ENCODE data around the gene WASF3.
A peak's percentile ranks its signal among the peaks of the same experiment; 100 is the strongest.

The WASF3 gene

DNA sequence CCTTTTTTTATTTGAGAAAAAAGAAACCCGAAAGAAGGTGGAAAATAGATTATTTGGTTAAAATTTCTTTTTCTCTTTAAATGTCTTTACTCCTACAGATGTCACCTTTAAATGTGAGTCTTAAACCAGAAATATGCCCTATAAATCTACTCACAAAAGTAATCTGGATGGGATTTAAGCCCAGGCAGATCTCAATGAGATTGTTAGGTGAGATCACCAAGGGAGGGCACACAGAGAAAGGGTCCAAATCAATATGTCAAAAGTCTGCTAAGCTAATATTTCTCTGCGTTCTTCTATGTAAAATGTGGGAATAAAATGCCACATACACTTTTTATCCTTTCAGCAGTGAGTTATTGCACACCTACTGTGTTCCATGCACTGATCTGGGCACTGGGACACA, 32.9 kb downstream of the WASF3 start:
- DNase-seq (ENCODE audit: low read depth): no peak

DNA sequence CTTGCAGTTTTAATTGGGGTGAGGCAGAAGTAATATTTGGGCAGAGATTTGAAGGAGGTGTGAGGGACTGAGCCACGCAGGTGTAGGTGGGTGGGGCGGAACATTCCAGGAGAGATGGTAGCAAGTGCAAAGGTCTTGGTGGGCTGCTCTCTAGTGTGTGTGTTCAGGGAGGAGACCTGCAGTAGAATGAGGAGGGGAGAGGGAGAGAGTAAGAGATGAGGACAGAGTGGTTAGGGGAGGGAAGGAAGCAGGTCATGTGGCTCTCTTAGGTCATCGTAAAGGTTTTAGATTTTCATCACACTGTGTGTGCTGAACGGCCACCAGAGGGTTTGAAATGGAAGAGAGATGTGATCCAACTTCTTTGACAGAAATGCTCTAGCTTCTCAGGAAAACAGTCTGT, 33.5 kb downstream of the WASF3 start:
- no peak for DNase-seq (ENCODE audit: low read depth)

DNA sequence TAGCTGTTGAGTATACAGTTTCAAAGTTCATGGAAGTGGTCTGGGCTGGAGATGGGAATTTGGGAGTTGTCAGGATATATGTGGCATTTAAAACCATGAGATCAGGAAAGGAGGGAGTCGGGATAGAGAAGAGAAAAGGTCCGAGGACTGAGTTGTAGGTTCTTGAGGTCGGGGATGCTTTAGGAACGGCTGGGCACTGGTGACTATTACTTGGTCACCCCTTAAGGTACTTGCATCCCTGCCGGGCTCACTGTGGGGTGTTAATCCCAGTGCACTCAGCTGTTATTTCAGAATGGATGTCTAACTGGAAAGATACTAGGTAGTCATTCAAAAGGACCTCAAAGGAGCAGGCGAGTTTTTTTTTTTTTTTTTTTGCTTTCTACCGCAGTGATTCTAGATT, 34.2 kb downstream of the WASF3 start:
- no peak for DNase-seq (ENCODE audit: low read depth)

DNA sequence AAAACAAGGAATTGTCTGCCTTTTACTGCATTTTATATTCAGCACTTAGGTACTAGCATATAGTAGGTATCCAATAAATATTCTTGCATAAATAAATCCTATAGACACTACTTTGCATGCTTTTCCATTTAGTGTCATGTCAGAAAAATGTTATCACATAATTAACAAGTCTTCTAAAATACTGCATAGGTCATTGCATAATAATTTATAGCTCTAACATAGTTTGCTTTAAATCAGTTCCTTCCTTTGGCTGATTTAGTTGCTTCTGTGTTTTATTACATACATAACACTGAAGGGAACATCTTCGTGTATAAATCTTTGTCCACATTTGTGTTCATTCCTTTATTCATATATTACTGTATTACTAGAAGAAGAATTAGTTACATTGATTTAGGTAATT, 36.2 kb downstream of the WASF3 start:
- no peak for DNase-seq (ENCODE audit: low read depth)

DNA sequence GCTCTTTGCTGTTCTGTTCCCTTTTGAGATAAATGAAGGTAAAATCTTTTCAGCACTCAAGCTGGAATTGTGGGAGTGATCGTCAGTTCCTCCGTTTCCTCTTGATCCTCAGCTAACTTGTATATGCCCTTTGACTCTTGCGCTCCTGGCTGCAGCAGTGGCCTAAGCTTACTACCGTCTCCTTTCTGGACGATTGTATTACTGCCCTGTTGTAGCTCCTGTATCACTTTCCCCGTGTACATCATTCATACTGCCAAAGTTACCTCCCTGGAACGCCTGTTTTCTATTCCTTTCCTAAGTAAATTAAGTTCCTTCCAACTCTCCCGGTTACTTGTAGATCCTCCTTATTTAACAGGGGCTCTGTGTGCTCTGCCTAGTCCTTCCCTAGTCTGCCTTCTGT, 36.9 kb downstream of the WASF3 start:
- no peak for DNase-seq (ENCODE audit: low read depth)

DNA sequence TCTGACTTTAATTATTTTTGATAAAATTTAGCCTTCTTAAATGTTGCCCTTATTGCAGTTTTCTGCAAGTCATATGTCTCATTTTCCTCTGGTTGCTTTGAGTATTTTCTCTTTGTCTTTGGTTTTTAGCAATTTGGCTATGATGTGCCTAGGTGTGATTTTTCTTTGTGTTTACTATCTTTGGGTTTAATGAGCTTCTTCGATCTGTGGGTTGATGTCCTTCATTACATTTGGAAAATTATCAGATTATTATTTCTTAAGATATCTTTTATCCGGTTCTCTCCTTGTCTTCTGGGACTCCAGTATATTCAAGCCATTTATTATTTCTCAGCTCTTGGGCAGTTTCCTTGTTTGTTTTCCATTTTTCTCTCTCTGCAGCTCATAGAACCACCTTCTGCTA, 39.0 kb downstream of the WASF3 start:
- DNase-seq (ENCODE audit: low read depth): no peak

DNA sequence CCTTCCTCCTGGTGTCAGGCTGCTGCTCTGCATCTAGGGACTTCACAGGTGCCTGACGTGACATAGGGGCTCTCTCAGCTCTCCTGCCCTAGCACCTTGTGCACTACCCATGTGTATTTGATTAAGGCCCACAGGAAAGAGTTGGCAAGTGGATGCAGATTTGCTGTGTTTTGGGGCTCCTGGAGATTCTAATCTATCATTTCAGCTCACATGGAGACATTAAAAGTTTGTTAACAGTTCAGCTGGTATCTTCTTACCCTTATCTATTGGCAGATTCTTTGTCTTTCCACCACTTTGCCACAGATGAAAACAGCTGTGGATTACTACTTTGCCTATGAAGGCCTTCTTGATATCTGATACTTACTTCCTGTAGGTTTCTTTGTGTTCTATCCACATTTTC, 41.9 kb downstream of the WASF3 start:
- no peak for DNase-seq (ENCODE audit: low read depth)

GRCh38 chr13:26599860-26600259, 42.4 kb downstream of the WASF3 start:
- DNase-seq (ENCODE audit: low read depth): no peak

DNA sequence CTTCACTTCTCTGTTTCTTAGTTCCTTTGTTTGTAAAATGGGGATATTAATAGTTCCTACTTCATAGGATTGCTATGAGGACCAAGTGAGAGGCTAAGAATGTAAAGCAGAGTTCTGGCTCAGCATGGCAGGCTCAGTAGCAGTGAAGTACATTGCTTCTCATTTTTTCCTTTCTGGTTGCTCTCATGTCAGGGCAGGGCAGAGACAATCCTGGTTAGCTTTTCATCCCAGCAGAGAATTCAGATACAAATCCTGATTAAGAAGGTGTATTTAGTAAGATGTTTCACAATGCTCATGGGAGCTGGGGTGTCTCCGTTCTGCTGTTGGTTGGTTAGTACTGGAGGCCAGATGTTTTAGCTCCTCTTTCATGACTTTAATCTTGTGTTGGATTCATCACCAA, 42.9 kb downstream of the WASF3 start:
- DNase-seq (ENCODE audit: low read depth): no peak

DNA sequence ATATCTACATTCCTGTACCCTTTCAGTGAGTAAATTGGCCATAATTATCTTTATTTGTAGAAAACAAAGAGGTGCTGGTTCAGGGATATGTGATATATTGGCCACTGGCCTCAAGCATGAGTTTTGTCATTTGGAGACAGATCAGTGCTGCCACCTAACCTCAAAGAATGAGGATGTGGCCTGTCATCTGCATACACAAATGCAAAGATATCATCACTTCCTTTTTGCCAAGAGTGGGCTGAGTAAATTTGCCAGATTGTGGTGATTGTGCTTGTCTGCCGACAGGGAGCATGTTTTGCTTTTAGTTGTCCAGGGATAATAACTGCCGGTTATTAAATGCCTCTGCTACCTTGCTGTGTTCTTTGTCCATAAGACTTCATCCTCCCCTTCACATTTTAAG, 44.2 kb downstream of the WASF3 start:
- no peak for DNase-seq (ENCODE audit: low read depth)

GRCh38 chr13:26602783-26603182, 45.3 kb downstream of the WASF3 start:
- no peak for DNase-seq (ENCODE audit: low read depth)

- DNase-seq (ENCODE audit: low read depth): no peak
Observed at GRCh38 chr13:26604784-26605545, 47.5 kb downstream of the WASF3 start.

GRCh38 chr13:26605845-26606244, 48.4 kb downstream of the WASF3 start:
- DNase-seq (ENCODE audit: low read depth): no peak

- no peak for DNase-seq (ENCODE audit: low read depth)
Observed at GRCh38 chr13:26606631-26607030, 49.1 kb downstream of the WASF3 start.

DNA sequence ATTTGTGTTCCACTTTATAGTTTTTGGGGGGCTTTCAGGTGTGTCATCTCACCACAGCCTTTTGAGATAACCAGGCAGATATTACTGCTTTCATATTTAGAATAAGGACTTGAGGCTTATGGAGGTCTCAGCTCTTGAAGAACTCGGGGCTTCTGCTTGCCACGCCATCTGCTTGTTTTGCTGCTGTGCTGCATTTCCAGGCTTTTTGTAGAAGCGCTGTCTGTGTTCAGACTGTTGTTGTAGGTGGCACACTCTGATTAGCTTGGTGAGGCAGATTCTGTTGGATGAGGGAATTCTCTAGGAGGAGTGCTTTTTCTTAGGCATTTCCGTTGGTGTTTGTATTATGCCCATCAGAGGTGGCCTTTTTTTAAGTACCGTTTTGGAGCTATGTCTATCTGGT, 57.2 kb downstream of the WASF3 start:
- DNase-seq (ENCODE audit: low read depth): no peak

DNA sequence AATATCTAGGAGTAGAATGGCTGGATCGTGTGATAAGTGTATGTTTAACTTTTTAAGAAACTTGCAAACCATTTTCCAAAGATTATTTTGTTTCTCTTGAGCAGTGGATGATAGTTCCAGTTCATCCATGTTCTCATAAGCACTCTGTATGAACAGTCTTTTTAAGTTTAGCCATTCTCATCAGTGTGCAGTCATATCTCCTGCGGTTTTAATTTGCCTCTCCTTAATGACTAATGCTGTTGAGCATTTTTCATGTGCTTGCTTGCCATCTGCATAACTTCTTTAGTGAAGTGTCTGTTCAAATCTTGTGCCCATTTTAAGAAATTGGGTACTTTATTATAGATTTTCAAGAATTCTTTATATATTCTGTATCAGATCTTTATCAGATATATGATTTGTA, 58.6 kb downstream of the WASF3 start:
- DNase-seq (ENCODE audit: low read depth): peak; percentile 42

- DNase-seq (ENCODE audit: low read depth): no peak
Observed at GRCh38 chr13:26618726-26619125, 61.2 kb downstream of the WASF3 start.

GRCh38 chr13:26619358-26619757, 61.9 kb downstream of the WASF3 start:
- DNase-seq (ENCODE audit: low read depth): peak; percentile 52

DNA sequence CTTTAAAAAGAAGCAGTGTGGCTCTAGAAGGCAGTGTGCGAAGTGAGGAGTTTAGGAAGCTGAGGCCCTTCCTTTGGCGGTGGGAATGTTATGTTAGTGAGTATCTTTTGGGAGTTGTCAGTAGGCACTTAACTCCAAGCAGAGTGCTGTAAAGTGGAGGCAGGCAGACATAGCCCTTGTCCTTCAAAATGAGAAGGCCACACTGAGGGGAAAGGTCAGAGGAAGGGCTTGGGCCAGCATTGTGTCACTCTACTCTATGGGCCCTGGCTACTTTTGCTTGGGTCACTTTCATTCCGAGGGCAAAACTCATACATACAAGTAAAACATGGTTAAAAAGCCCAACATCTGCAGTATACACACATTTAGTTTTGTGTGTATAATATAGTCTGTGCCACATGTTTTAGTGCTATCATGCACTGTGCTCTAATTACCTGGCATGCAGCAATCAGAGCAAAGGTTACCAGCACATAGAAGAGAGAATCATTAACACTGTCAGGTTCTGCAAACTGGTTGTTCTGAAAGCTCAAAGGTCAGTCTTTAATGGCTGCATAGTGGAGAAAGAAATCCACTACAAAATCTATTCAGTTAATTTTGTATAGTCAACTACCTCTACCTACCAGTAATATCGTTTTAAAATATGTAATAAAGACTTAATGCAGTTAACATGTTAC, 64.4 kb downstream of the WASF3 start:
- no peak for DNase-seq (ENCODE audit: low read depth)

- DNase-seq (ENCODE audit: low read depth): no peak
Observed at GRCh38 chr13:26623125-26623524, 65.6 kb downstream of the WASF3 start.

- no peak for DNase-seq (ENCODE audit: low read depth)
Observed at GRCh38 chr13:26624572-26624971, 67.1 kb downstream of the WASF3 start.

DNA sequence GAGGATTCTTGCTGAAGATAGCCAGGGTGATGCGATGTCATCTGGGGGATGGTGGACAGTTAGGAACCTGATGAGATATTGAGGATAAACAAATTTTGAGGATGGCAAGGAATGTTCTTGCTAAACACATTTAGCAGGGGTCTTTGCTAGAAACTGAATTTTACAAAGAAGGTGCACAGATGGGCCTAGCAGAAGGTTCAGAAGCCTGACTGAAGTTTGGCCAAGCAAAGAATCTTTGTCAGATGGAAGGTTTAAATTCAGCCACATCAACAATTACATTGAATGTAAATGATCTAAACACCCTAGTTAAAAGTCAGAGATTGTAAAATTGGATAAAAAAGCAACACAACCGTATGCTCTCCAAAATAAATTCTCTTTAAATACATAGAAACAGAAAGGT, 68.8 kb downstream of the WASF3 start:
- DNase-seq (ENCODE audit: low read depth): no peak

GRCh38 chr13:26628706-26629105, 71.2 kb downstream of the WASF3 start:
- DNase-seq (ENCODE audit: low read depth): no peak

- no peak for DNase-seq (ENCODE audit: low read depth)
Observed at GRCh38 chr13:26629260-26629825, 71.9 kb downstream of the WASF3 start.

Data from HS-5 (cell line).